Measurements from ENCODE around the gene ZNF99.
"Not testable (repeated sequence)": the region's sequence is repeated elsewhere in the genome, so short reads cannot be mapped to it uniquely, and the experiment has no call there.

ZNF99 gene

DNA sequence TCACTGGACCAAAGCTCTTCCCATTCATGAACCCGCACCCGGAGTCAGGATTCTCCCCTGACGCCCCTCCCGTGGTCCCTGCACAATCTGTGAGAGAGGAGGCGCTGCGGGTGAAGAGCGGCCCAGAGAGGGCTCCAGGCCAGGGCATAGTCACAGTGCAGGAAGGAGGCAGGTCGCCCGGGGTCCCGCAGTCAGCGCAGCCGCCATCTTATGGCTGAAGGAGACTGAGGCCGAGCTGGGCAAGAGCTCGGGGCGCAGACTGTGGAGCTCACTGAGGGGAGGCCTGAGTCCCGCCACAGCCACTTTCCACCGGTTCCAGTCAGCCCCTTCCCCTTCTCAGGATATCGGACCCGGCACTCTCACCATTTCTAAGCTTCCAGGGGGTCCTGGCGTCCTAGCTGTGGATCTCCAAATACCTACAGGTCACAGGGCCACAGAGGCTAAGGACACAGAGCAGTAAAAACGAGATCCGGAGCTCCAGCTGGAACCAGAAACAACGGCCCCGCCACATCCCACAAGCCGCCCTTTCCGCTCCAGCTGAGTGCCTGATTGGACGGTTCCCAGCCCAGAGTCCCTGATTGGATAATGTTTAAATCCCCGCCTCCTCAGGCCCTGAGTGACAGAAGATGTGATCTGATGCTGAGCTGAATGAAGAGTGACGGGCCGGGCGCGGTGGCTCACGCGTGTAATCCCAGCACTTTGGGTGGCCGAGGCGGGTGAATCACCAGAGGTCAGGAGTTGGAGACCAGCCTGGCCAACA, at the start of gene ZNF99:
ZNF99 (minus strand) TSS at position 501 of the 760 bp plus-strand sequence; CDS start at position 366, 135 bp downstream.
- peak; percentile 12 for DNase-seq (ENCODE audit: low spot score)

DNA sequence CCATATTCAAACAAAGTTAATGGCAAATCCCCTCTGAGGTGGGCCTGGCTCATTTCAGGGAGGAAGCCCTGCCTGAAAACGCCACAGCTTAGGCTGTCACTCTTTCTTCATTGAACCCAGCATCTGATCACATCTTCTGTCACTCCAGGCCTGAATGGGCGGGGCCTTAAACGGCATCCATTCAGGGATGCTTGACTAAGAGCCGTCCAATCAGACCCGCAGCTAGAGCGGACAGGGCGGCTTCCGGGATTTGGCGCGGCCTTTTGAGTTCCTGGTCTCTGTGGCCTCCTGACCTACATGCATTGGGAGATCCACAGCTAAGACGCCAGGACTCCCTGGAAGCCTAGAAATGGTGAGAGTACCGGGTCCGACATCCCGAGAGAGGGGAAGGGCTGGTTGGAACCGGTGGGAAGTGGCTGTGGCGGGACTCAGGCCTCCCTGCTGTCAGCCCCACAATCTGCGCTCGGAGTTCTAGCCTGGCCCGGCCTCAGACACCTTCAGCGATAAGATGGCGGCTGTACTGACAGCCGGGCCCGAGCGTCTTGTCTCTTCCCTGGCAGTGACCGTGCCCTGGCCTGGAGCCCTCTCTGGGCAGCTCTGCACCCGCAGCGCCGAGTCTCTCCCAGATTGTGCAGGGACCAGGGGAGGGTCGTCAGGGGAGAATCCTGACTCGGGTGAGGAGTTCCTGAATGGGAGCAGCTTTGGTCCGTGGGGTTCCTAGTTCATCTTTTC, 48.2 kb upstream of the ZNF99 start, which contains the start of gene ZNF723:
ZNF723 (plus strand) TSS at position 261 of the 732 bp plus-strand sequence; CDS start at position 350, 89 bp downstream.
- DNase-seq (ENCODE audit: low spot score): no peak

DNA sequence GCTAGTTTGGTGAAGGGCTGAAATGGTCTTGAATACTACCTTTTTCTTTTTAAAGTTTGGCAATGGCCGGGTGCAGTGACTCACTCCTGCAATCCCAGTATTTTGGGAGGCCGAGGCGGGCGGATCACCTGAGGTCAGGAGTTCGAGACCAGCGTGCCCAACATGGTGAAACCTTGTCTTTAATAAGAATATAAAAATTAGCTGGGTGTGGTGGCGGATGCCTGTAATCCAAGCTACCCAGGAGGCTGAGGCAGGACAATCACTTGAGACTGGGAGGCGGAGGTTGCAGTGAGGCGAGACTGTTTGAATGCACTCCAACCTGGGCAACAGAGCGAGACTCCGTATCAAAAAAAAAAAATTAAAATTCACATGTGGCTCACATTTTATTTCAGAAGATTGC, 47.3 kb upstream of the ZNF99 start:
- no peak for DNase-seq (ENCODE audit: low spot score)

DNA sequence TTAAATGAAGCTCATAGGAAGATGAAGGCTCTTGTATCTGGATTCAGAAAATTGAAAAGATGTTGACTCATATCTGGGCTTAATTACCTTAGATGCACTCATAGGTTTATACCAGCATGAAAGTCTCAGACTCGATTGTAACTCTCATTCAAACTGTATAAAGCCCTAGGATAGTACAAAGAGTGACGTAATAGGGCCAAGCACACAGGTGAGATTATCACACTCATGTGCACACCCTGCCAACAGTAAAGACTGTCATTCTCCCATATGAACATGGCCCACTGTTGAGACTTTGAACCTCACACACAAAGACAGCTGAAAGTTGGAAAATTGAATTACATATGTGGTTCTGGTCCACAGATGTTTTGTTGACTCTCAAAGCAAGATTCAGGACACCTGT, 30.2 kb upstream of the ZNF99 start:
- no peak for DNase-seq (ENCODE audit: low spot score)

DNA sequence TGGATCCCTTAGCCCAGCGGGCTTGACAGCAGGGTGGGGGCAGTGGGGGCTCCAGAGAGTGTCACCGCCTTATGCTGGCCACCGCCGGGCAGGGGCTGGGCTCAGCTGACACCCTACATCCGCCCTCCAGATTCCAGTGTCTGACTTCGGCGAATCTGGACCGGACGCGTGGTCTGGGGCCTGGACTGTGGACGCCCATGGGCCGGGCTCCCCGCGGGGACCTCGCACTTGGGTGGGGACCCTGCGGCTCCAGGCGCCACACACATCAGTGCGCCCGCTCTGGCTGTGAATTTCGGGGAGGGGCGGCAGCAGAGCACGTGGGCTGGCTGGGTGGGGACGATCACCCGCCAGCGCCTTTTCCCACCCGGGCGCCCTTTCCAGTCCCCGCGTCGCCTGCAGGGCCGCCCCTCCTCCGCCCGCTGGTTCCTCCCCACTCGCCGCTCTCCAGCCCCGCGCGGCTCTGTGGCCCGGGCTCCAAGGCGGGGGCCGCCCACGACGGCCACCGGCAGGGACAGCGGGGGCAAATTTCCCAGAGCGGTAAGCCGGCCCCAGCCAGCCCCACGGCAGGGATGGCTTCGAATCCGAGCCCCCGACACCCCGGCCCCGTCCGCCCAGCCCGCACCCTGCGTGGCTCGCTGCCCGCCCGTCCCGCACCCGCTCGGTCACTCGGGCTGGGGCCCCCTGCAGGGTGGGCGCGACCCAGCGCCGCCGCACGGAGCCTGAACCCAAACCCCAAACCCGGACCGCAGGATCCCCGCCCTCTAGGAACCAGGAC, 23.3 kb upstream of the ZNF99 start:
- DNase-seq (ENCODE audit: low spot score): no peak

DNA sequence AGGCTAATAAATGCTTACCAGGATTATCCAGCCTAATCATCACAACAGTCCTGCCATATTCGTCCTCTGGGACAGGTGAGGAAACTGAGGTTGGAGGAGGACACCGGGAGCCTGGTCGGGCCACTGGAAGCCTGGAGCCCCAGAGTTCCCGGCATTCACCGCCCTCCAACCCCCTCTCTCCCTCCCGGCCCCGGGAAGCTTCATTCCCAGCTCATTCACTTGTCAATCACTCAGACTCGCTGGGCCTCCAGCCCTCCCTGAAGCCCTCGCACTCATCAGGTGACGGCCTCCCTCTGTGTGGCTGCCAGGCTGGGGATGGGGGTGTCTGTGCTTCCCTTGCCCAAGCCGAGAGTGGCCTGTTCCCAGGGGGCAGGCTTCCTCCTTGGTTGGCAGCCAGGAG, 22.5 kb upstream of the ZNF99 start:
- no peak for DNase-seq (ENCODE audit: low spot score)

DNA sequence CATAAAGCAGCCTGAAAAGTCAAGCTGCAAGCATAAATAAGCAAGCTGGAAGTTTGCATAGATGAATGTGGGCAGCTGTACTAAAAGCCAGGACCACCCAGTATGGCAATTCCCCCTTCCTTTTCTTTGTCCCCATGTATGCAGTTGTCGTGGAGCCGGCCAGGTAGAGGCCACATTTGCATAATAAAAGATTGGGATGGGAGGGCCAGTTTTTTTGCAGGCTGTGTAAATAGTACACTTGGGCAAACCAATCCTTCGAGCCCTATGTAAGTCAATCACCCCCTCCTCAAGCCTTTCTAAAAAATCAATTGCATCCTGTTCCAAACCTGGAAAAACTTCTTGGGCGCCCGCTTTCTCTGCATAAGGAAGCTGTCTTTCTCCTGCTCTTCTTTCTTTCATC, 13.1 kb upstream of the ZNF99 start:
- DNase-seq (ENCODE audit: low spot score): no peak

DNA sequence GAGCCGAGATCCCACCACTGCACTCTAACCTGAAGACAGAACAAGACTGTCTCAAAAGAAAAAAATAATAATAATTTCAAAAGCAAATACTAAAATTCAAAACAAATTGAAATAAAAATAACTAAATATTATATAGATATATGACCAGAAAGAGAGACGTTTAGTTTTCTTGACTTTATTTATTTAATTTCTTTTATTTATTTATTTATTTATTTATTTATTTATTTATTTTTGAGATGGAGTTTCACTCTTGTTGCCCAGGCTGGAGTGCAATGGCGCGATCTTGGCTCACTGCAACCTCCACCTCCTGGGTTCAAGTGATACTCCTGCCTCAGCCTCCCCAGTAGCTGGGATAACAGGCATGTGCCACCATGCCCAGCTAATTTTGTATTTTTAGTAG, 8.9 kb upstream of the ZNF99 start:
- not testable (repeated sequence) for DNase-seq (ENCODE audit: low spot score)

DNA sequence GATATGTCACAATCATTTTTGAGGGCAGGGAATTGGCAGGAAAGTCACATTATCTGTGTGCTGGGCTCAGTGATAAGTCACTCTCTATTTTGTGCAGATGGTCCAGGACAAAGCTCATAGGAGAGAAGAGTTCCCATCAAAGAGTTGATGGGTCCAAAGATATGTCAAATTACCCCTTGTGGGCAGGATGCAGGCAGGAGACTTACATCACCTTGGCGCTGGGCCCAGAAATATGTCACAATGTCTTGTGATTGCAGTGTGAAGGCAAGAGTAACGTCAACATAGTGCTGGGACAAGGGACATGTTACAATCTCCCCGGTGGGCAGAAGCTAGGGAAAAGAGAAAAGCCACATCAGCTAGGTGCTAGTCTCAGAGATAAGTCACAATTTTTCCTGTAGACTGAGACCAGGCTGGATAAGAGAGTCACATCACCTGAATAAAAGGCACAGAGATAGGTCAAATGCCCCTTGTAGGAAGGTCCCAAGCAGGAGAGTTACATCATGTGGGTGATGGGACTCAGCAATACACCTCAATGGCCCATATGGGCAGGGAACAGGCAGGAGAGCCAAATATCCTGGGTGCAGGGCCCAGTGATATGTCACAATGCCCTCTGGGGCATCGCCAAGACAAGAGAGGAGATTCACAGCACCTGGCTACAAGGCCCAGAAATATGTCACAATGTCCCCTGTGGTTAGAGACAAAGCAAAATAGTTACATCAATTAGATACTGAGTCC, 47.9 kb downstream of the ZNF99 start:
- DNase-seq (ENCODE audit: low spot score): no peak

DNA sequence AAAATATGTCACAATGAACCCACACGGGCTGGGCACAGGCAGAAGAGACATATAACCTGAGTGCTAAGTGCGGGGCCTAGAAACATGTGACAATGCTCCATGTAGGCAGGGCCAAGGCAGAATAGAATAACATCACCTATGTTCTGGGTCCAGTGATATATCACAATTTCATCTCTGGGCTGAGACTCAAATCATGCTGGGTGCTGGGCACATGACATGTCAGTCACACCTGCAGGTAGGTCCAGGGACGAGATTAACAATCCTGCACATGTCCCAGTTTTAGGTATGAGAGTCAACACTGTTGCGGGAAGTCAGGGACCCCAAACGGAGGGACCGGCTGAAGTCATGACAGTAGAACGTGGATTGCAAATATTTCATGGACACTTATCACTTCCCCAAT, 50.3 kb downstream of the ZNF99 start:
- DNase-seq (ENCODE audit: low spot score): no peak

DNA sequence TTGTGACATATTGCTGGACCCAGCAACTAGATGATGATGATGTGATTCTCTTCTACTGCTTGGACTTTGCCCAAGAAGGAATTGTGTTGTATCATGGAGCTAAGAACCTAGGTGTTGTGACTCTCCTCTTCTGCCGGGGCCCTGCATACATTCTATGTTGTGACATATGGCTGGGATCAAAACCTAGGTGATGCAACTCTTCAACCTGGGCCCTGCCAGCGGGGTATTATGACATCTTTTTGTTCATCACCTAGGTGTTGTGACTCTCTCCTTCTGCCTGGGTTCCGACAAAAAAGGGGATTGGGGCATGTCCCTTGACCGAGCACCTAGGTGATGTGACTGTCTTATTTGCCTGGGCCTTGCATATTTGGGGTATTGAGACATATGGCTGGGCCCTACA, 55.7 kb downstream of the ZNF99 start:
- DNase-seq (ENCODE audit: low spot score): not testable (repeated sequence)

DNA sequence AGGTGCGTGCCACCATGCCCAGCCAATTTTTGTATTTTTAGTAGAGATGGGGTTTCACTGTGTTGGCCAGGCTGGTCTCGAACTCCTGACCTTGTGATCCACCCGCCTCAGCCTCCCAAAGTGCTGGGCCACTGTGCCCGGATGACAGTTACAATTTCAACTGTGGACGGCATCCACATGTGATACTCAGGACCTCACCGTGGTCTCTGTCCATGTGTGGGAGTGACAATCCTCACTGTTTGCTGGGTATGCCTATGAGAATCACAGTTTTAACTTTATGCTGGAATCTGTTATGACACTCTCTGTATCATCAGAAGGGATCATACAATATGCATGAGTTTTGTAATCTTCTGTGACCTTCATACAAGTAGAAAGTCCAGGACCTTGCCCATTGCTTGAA, 62.4 kb downstream of the ZNF99 start:
- DNase-seq (ENCODE audit: low spot score): not testable (repeated sequence)

DNA sequence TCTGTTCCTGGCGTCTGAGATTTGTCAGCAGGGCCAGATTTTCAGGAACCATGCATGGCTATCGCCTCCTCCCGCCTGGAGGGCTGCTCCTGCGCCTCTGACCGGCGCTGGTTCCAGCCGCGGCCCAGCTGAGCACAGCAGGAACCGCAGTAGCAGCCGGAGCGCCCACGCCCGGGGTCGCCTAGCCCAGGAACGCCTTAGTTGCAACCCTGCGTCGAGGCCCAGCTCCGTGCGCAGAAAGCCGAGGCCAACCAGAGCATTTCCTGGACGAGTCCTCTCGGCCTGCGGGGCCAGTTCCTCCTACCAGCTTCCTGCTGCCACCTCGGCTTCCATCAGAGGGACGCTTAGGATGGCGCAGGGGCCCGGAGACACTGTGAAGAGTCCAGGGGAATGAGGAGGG, 75.0 kb downstream of the ZNF99 start:
- DNase-seq (ENCODE audit: low spot score): no peak

DNA sequence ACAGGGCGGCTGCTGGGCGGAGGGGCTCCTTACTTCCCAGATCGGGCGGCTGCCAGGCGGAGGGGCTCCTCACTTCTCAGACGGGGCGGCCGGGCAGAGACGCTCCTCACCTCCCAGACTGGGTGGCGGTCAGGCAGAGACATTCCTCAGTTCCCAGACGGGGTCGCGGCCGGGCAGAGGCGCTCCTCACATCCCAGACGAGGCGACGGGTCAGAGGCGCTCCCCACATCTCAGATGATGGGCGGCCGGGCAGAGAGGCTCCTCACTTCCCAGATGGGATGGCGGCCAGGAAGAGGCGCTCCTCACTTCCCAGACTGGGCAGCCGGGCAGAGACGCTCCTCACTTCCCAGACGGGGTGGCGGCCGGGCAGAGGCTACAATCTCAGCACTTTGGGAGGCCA, 80.9 kb downstream of the ZNF99 start:
- not testable (repeated sequence) for DNase-seq (ENCODE audit: low spot score)

DNA sequence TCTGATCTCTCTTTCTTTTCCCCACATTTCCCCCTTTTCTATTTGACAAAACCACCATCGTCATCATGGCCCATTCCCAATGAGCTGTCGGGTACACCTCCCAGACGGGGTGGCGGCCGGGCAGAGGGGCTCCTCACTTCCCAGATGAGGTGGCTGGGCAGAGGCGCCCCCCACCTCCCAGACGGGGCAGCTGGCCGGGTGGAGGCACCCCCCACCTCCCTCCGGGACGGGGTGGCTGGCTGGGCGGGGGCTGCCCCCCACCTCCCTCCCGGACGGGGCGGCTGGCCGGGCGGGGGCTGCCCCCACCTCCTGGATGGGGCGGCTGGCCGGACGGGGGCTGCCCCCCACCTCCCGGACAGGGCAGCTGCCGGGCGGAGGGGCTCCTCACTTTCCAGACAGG, 81.3 kb downstream of the ZNF99 start:
- DNase-seq (ENCODE audit: low spot score): not testable (repeated sequence)
